Duodenal mucosa (tissue), 2 donors: ENCODE measurements around the gene ERCC4.

Experiments used
- H3K27ac ChIP-seq: one replicate; pipeline ENCODE4 v1.7.0; 2013; ENCODE audit warnings: low read depth, low read length
- H3K27me3 ChIP-seq, 2 donors: one replicate each; pipeline ENCODE4 v1.7.0; 2013; ENCODE audit warnings: low read length in 2 of 2, control low read depth in 1 of 2; ENCODE audit not compliant: insufficient read depth in 2 of 2, control insufficient read depth in 1 of 2
- H3K36me3 ChIP-seq, 2 donors: one replicate each; pipeline ENCODE4 v1.7.0; 2013; ENCODE audit warnings: low read length in 2 of 2, control low read depth in 1 of 2; ENCODE audit not compliant: insufficient read depth in 2 of 2, control insufficient read depth in 1 of 2
- H3K4me1 ChIP-seq, 2 donors: one replicate each; pipeline ENCODE4 v1.7.0; 2013; ENCODE audit warnings: low read length in 2 of 2, control low read depth in 1 of 2; ENCODE audit not compliant: insufficient read depth in 2 of 2, control insufficient read depth in 1 of 2
- H3K4me3 ChIP-seq, 2 donors: one replicate each; pipeline ENCODE4 v1.7.0; 2013; ENCODE audit warnings: low read length in 2 of 2, low read depth in 1 of 2
- H3K9ac ChIP-seq, 2 donors: one replicate each; pipeline ENCODE4 v1.7.0; 2013; ENCODE audit warnings: low read length in 2 of 2, low read depth in 1 of 2
- H3K9me3 ChIP-seq, 2 donors: one replicate each; pipeline ENCODE4 v1.7.0; 2013; ENCODE audit warnings: low read length in 2 of 2, control low read depth in 1 of 2; ENCODE audit not compliant: control insufficient read depth in 1 of 2

The ERCC4 gene

DNA sequence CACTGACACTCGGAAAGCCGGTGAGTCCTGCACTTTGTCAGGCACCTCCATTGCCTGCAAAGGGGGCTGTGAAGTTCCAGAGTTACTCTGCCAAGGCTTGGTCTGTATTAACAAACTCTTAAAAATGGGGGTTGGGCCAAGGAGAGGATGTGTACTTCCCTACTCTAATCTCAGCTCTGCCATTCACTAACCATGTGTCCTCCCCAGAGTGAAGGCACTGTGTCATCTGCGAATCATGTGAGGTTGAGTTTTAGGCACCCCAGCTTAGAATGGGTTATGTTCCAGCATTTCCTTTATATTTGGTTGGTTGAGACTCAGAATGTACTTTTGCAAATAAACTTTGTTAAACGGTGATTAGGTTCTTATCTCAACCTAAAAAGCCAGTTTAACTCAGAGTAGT lies 24.9 kb downstream of the ERCC4 start:
- no peaks in the 10 kb centered on the region for H3K9me3 ChIP-seq
- no peak overlapping the region for H3K9ac ChIP-seq
- no peak overlapping the region for H3K27ac ChIP-seq
- no peaks in the 10 kb centered on the region for H3K4me1 ChIP-seq
- H3K4me3 ChIP-seq = no peak overlapping the region
- peaks cover 11 to 40% of the 10 kb centered on the region in 2 donors for H3K36me3 ChIP-seq
- H3K27me3 ChIP-seq = no peaks in the 10 kb centered on the region

DNA sequence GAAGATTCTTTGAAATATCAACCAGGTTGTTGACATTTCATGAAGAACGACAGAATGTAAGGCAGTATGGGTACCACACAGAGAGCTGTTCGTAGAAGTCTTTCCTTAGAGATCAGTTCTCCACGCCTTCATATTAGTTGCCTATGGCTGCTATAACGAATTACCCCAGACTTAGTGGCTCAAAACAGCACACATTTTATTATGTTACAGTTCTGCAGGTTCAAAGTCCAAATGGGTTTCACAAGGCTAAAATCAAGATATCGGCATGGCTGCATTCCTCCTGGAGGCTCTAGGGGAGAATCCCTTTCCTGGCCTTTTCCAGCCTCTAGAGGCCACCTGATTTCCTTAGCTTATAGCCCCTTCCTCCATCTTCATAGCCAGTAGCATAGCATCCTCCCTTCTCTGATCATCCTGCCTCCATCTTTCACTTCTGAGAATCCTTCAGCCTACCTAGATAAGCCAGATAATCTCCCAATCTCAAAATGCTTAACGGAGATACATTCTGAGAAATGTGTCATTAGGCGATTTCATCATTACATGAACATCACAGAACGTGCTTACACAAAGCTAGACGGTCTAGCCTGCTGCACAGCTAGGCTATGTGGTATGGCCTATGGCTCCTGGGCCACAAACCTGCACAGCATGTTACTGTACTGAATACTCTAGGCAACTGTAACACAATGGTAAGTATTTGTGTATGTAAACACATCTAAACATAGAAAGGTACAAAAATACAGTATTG lies 26.0 kb downstream of the ERCC4 start:
- H3K9ac ChIP-seq = no peak overlapping the region
- no peaks in the 10 kb centered on the region for H3K27me3 ChIP-seq
- H3K4me3 ChIP-seq = no peak overlapping the region
- no peak overlapping the region for H3K27ac ChIP-seq
- H3K9me3 ChIP-seq = no peaks in the 10 kb centered on the region
- H3K36me3 ChIP-seq = peaks cover 11 to 40% of the 10 kb centered on the region in 2 donors
- H3K4me1 ChIP-seq = no peaks in the 10 kb centered on the region

- H3K27me3 ChIP-seq = no peaks in the 10 kb centered on the region
- H3K4me3 ChIP-seq = no peak overlapping the region
- no peak overlapping the region for H3K9ac ChIP-seq
- no peaks in the 10 kb centered on the region for H3K4me1 ChIP-seq
- H3K36me3 ChIP-seq = peaks cover 11 to 40% of the 10 kb centered on the region in 2 donors
- H3K9me3 ChIP-seq = no peaks in the 10 kb centered on the region
- no peak overlapping the region for H3K27ac ChIP-seq
These were observed 28.1 kb downstream of the ERCC4 start for GRCh38 chr16:13948086-13948485.

GRCh38 chr16:13950821-13951547 lies 31.0 kb downstream of the ERCC4 start:
- Histone ChIP-seq H3K4me3 (no peak overlapping the region), H3K27ac (no peak overlapping the region), H3K9me3 (no peaks in the 10 kb centered on the region), H3K9ac (no peak overlapping the region), H3K27me3 (no peaks in the 10 kb centered on the region), H3K4me1 (no peaks in the 10 kb centered on the region), H3K36me3 (peaks cover 11 to 27% of the 10 kb centered on the region in 2 donors)

DNA sequence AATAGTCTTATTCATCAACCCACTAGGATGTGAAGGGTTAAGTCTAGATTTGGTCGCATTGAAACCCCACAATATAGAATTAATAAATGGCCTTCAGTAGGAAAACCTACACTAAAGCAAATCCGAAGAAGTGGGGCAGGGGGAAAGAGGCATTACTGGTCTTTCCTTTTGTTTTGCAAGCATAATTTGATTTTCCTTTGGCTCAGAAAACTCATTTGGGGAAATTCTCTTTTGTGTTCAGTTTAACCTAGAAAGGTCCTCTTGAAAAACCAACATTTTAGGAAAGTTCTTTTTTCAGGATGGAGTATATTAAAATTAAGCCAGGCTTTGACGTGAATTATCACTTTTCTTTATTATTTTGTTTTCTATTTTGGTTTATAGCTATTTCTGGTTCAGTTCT lies 31.7 kb downstream of the ERCC4 start:
- Histone ChIP-seq H3K4me1 (peaks cover 3 to 5% of the 10 kb centered on the region in 2 donors), H3K9me3 (no peaks in the 10 kb centered on the region), H3K27ac (no peak overlapping the region), H3K9ac (no peak overlapping the region), H3K4me3 (no peak overlapping the region), H3K36me3 (peaks cover 6 to 21% of the 10 kb centered on the region in 2 donors), H3K27me3 (no peaks in the 10 kb centered on the region)

DNA sequence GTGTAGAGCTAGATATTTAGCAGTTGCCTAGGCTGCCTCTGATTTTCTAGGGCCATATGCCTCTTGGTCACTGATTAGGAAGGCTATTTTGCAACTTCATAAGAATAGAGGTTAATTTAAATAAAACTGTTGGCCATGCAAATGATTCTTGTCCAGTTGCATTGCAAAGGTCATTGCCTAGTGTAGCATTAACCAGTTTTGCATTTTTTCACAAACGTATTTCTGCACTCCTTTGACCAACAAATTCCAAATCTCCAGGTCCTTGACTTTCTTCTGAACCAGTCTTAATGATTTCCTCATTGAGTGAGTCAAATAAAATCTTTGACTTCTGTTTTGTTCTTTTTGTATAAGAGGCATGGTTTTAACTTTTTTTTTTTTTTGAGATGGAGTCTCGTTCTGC lies 33.5 kb downstream of the ERCC4 start:
- peaks cover 20 to 22% of the 10 kb centered on the region in 2 donors for H3K4me1 ChIP-seq
- H3K36me3 ChIP-seq = peaks cover 0 to 3% of the 10 kb centered on the region in 2 donors
- H3K27me3 ChIP-seq = no peaks in the 10 kb centered on the region
- no peak overlapping the region for H3K4me3 ChIP-seq
- H3K27ac ChIP-seq = no peak overlapping the region
- no peaks in the 10 kb centered on the region for H3K9me3 ChIP-seq
- H3K9ac ChIP-seq = no peak overlapping the region

DNA sequence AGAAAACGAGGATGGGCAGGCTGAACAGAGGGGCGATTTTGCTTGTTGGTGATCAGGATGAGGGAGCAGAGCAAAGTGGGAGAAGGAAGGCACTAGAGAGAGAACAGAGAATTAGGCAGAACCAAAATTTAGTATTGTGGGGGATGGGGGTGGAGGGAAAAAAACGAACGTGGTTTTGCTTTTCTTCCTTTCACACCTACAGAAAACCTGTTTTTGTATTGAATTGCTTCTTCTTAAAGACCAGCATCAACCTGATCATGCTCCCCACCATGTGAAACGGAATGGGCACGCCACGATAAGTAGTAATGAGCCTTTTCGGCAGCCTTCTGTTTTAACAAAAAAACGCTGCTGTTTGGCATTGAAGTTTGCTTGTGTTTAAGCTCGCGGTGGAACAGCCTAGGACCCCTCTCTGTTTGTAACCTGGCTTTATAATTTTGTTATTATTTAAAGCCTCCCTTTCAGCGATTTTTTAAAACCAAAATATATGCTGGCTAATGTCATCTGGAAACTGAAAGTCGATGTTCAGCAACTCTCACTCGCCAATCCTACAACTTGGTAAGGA lies 36.8 kb downstream of the ERCC4 start:
- Histone ChIP-seq H3K27me3 (no peaks in the 10 kb centered on the region), H3K9me3 (no peaks in the 10 kb centered on the region), H3K4me3 (peak overlapping the region; percentile 58 to 67), H3K36me3 (no peaks in the 10 kb centered on the region), H3K9ac (peak overlapping the region; percentile 30 to 45), H3K27ac (peak overlapping the region; percentile 53), H3K4me1 (peaks cover 21 to 25% of the 10 kb centered on the region in 2 donors)

DNA sequence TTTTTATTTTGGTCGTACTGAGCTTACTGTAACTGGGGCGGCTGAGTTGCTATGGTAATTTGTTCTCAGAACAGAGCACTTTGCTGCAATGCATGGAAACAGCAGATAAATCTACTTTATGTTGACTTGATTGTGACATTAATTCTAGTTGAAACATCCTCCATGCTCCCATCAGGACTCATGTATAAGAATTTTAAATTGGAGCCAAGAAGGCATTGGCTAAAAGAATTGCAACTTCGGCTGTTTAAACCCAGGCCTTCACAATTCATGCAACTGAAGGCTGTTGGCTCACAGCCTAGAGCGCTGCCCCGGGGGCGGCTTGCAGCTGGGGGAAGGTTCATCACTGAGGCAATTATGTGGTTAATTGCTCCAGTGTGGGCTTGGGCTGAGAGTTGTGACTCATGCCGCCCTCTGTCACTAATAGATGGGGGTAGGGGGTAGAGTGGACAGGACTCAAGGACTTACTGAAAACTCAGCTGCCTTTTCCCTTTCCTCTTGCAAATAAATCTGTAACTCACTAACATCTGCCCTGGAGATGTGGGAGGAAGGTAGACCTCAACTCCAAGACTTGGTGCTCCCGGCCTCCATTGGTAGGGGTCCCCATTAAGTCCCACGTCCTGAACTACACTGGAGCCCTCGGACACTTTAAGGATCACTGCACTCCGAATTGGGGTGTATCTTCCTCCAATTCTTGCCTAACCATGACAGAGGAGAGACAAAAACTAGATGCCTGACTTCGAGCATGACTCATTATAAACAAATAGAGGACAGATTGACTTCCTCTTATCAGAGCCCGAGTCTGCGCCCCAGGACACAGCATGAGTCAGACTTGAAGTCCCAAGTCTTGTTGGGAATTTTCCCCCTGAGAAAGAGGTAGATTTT lies 37.5 kb downstream of the ERCC4 start:
- Histone ChIP-seq H3K27me3 (no peaks in the 10 kb centered on the region), H3K36me3 (no peaks in the 10 kb centered on the region), H3K27ac (peak overlapping the region; percentile 54), H3K9me3 (no peaks in the 10 kb centered on the region), H3K9ac (peak overlapping the region; percentile 30 to 45), H3K4me1 (peaks cover 21 to 25% of the 10 kb centered on the region in 2 donors), H3K4me3 (peak overlapping the region; percentile 58 to 67)

DNA sequence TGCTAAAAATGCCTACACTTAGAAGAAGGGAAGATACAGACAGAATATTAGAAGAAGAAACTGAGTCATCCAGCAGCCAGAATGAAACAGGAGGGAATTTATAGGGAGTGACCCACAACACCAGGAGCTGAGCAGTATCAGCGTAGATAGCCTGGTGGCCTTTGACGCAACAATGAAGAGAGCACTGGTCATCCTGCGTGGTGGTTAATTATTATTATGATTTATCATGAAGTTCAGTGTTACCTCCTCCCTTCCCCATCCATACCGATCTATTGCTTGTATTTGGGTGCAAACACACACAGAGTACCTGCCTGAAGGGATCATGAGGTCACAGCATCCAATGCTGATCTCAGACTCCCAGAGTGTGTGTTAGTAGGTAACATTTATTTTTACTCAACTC lies 38.5 kb downstream of the ERCC4 start:
- Histone ChIP-seq H3K4me1 (peaks cover 21 to 25% of the 10 kb centered on the region in 2 donors), H3K36me3 (no peaks in the 10 kb centered on the region), H3K27ac (no peak overlapping the region), H3K27me3 (no peaks in the 10 kb centered on the region), H3K4me3 (no peak overlapping the region), H3K9ac (no peak overlapping the region), H3K9me3 (no peaks in the 10 kb centered on the region)
